NB4 (cell line): ENCODE measurements around the gene MAN2A1.

Experiments used
- DNase-seq: peaks from one replicate; pipeline ENCODE4 v3.0.0; 2010; ENCODE audit warnings: low read depth
- H3K4me3 ChIP-seq: one replicate; pipeline ENCODE4 v1.5.1; 2011; ENCODE audit warnings: mild to moderate bottlenecking, low read depth, low read length, moderate library complexity
- MAX ChIP-seq: IDR thresholded peaks from 2 replicates; pipeline ENCODE4 v1.6.1; 2011; ENCODE audit warnings: low read depth, low read length
- MYC ChIP-seq: IDR thresholded peaks from 2 replicates; pipeline ENCODE4 v1.6.1; 2011; ENCODE audit warnings: low read depth, low read length
- POLR2A ChIP-seq: IDR thresholded peaks from 2 replicates; pipeline ENCODE4 v1.6.1; 2011; ENCODE audit warnings: mild to moderate bottlenecking; ENCODE audit not compliant: insufficient read length; ENCODE audit errors: extremely low read depth
- TF ChIP-seq, protein P1 (sequence below): IDR thresholded peaks from one replicate; pipeline ENCODE4 v1.5.1; 2012; ENCODE audit warnings: low read depth, low read length

Gene MAN2A1

DNA sequence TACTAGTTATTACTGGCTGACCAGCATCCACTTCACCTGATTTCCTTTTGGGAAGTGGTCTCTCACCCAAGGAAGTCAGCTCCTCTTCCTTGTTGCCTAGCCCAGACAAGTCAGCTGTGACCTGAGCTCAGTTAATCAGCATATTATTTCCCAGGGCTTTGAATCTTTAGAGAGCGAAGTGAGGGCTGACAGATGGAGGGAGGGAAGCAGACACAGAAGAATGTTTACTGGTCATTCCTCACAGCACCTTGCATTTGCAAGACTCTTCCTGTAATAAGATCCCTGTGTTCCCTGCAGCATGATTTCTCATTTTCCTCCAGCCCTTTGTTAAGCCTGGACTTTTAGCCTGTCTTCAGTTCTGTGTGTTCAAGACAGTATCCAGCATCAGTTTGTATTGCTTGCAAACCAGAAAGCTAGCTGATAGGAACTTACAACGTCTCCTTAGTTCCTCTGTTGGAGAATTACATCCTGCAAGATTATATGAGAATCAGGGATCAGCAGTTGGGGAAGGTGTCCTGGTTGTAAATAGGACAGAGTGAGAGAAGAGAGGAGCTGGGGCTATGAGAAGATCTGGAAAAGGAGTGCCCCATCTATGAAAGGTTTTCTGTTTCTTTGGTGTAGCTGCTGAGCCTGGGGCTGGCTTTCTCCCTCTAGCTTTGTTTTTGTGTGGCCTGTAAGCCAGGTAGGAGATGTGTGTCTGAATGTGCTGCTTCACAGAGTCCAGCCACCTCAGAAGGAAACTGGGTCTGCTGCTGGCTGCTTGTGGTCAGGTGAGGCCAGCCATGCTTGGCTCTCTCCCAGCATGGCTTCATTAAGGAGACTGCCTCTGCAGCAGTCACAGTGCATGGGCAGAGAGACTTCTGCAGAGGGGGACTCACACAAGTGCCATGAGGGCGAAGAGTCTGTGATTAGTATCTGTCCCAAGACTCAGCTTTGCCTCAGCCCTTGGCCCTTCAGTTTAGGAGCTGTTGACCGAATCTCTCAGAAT lies 50.3 kb downstream of the MAN2A1 start:
- no peak for DNase-seq
- TF ChIP-seq POLR2A (no peak), MAX (no peak), MYC (no peak)
- TF ChIP-seq, protein P1, sequence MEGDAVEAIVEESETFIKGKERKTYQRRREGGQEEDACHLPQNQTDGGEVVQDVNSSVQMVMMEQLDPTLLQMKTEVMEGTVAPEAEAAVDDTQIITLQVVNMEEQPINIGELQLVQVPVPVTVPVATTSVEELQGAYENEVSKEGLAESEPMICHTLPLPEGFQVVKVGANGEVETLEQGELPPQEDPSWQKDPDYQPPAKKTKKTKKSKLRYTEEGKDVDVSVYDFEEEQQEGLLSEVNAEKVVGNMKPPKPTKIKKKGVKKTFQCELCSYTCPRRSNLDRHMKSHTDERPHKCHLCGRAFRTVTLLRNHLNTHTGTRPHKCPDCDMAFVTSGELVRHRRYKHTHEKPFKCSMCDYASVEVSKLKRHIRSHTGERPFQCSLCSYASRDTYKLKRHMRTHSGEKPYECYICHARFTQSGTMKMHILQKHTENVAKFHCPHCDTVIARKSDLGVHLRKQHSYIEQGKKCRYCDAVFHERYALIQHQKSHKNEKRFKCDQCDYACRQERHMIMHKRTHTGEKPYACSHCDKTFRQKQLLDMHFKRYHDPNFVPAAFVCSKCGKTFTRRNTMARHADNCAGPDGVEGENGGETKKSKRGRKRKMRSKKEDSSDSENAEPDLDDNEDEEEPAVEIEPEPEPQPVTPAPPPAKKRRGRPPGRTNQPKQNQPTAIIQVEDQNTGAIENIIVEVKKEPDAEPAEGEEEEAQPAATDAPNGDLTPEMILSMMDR: no peak
- no peak overlapping the region for H3K4me3 ChIP-seq

DNA sequence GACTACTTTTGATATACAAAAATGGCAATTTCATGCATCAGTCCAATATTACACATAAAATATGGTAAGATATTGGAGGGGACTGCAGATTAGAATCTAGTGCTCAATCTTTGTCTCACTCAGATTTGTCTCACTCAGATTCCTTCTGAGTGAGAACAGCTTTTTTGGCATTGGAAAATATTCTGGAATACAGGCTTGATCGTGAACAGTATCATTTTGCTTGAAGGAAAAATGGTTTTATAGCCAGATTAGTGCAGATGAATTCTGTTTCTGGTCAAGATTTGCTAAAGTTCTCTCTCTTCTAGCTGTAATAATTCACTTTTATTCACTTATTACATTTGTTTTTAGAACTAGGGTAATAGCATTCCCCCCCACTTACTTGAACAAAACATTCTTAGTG lies 51.2 kb downstream of the MAN2A1 start:
- TF ChIP-seq POLR2A (no peak), MYC (no peak)
- TF ChIP-seq, protein P1: no peak
- no peak for DNase-seq
- no peak overlapping the region for H3K4me3 ChIP-seq

DNA sequence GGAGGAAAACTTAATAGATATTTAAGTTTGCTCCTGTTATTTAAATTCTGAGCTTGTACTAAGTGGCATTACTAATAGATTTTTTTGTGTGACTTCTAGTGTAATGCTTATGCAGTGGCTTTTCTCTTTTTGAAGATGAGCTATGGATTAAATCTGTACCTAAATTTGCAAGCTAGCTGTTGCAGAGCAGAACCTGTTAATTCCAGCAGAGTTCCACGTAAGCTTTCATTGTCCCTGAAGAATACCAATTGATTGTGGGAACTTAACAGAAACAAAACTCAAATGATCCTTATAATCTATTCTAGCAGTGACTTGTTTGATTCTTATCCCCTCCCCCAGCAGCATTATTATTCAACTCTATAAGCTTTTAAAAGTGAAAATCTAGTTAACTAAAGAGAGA lies 51.7 kb downstream of the MAN2A1 start:
- DNase-seq: no peak
- TF ChIP-seq POLR2A (no peak), MYC (no peak), MAX (no peak)
- TF ChIP-seq, protein P1: no peak
- no peak overlapping the region for H3K4me3 ChIP-seq

DNA sequence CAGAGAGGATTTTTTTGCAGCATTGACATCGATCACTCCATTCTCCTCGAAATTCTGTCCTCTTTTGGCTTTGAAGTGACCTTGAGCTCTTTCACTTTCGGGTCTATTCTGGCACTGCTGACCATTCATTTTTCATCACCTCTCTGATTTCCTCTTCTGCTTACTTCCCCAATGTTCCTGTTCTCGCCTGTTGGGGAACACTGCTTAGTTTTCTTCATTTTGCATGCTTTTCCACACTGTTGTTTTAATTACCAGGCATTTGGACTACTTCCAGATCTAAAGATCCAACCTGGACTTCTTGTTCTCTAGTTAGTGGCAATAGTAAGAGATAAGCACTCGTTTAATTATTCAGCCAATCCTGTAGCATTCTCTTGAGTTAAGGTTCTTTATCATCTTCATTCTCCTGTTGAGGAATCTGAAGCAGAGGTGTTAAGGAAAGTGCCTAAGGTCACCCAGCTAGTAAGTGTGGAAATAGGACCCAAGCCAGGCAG lies 53.4 kb downstream of the MAN2A1 start:
- DNase-seq: no peak
- no peak overlapping the region for H3K4me3 ChIP-seq
- TF ChIP-seq POLR2A (no peak), MAX (no peak), MYC (no peak)
- TF ChIP-seq, protein P1: no peak

DNA sequence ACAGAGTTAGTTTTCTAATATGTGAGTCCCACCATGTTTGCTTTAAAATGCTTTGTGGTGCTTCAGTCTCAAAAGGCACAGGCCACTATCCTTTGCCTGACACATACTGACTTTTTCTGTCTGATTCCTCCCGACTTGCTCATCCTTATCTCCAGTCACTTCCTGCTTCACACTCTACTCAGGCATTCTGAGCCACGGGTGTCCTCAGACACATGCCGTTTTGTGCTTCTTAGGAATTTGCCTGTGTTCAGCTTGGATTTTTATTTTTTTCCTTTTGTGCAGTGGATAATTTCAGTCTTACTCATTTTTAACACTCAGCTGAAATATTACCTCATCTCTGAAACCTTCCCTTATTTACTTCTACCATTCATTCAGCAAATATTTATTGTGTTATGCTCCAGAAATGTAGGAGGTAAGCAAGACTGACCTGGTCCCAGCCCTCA lies 54.1 kb downstream of the MAN2A1 start:
- no peak overlapping the region for H3K4me3 ChIP-seq
- DNase-seq: no peak
- TF ChIP-seq POLR2A (no peak), MYC (no peak), MAX (no peak)
- TF ChIP-seq, protein P1: no peak
